Hematopoietic multipotent progenitor cell treated with erythropoietin and hydrocortisone succinate and interleukin-3 and kit ligand, for 4 days (in vitro differentiated cells): Measurements from ENCODE around the gene CLSTN3.

ENCODE experiments used
- DNase-seq: peaks from one replicate; pipeline ENCODE4 v3.0.0-alpha.2; 2015

Gene CLSTN3

DNA sequence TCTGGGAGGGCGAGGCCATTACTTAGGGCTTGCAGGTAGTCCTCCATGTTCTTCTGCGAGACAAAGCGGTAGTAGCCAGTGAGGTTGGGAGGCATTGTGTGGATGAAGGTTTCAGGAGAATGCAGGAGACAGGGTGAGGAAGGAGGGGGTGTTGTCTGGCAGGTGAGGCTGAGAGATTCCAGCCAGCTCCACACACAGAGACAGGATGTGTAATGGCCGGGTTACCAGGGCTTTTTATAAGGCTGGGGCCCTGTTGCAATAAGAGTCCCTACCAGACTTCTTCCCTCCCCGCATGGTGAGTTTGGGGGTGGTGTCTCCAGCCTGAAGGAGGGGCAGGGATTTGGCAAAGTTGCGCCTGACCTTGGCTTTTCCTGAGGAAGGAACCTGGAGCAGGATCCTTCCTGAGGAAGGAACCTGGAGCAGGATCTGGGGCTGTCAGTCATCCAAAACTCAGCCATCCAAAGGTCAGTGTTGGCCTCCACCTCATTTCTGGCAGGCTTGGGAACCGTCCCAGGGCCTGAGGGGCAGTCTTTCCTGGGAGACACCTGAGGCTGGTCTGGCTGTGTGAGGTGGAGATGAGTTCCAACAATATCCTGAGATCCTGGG is 1.4 kb upstream of the CLSTN3 start, which contains the start of gene RBP5:
Gene RBP5, minus strand, starts transcription at position 209 of the 606 bp plus-strand sequence. Its CDS starts 114 bp downstream, at position 95.
- DNase-seq = no peak

GRCh38 chr12:7129287-7129871 is 792 bp upstream of the CLSTN3 start:
- DNase-seq = no peak

GRCh38 chr12:7130701-7131501 is 730 bp downstream of the CLSTN3 start:
- peak; percentile 78 for DNase-seq

DNA sequence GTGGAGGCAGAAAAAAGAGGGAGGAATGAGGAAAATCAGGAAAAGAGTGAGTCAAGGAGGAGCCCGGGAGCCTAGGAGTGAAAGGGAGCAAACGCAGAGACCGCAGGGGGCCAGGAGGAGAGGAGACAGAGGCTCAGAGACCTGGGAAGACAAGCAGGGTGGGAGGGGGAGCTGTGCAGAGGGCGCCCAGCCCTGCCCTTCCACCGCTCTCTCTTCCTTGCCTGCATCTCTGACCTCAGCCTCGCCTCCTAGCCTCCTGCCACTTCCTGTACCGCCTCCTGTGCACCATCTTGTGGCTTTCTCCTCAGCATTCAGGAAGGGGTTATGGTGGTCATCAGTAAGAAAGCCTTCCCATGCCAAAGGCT is 1.3 kb downstream of the CLSTN3 start:
- peak; percentile 80 for DNase-seq

- DNase-seq = no peak
Observed at GRCh38 chr12:7134396-7135166, 4.4 kb downstream of the CLSTN3 start.

DNA sequence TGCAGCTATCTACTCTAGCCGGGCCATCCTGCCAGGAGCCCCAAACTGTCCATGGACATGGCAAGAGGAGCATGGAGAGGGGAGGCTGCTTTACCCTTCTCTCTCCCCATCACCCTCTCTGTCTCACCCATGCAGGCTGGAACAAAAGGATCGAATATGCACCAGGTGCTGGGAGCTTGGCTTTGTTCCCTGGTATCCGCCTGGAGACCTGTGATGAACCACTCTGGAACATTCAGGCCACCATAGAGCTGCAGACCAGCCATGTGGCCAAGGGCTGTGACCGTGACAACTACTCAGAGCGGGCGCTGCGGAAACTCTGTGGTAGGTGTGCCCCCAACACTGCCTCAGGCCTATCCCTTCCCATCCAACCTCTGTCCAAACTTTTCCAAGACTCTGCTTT is 5.9 kb downstream of the CLSTN3 start:
- no peak for DNase-seq

- no peak for DNase-seq
Observed at GRCh38 chr12:7136676-7137075, 6.5 kb downstream of the CLSTN3 start.

DNA sequence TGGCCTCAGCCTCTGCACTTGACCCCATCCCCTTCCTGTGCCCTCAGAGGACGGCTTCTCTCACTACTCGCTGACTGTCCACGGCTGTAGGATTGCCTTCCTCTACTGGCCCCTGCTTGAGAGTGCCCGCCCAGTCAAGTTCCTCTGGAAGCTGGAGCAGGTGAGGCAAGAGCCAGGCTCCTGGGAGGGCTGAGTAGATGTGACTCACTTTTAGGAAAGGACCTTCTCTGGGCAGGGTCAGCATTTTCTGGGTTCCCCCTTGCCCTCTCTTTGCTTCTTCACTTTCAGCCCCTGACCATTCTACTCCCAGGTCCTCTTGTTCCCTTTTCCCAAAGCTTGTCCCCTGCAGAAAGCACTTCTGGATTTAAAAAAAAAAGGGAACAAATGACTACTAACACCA is 7.7 kb downstream of the CLSTN3 start:
- no peak for DNase-seq

- DNase-seq = no peak
Observed at GRCh38 chr12:7139200-7139599, 9.0 kb downstream of the CLSTN3 start.

DNA sequence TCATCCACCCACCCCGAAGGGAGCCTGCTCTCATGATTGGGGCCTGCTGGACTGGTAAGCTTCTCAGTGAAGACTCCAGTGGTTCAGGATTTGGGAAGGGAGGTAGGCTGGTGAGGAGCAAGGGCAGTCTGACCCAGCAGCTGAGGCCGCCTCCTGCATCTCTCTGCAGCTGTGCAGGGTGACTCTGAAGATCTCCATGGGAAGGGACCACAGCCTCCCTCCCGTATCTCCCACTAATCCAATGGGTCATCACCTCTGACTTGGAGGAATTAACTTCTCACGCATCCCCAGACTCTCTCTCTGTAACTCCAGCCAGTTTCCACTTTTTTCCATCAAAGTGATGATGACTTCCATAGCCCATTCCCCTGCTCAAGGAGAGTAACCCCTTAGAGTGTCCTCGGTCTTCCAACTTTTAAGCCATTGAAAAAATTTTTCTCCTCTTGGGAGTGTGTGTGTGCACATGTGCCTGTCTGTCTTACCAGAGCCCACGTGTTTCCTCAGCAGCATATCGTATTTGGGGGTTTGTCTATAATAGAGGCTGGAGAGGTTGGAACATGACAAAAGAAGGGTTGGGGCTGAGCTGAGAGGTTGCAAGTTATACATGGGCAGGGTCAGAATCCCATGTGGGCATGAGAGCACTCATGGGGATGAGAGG is 11.3 kb downstream of the CLSTN3 start:
- no peak for DNase-seq

GRCh38 chr12:7142056-7142644 is 12.0 kb downstream of the CLSTN3 start:
- peak; percentile 83 for DNase-seq

DNA sequence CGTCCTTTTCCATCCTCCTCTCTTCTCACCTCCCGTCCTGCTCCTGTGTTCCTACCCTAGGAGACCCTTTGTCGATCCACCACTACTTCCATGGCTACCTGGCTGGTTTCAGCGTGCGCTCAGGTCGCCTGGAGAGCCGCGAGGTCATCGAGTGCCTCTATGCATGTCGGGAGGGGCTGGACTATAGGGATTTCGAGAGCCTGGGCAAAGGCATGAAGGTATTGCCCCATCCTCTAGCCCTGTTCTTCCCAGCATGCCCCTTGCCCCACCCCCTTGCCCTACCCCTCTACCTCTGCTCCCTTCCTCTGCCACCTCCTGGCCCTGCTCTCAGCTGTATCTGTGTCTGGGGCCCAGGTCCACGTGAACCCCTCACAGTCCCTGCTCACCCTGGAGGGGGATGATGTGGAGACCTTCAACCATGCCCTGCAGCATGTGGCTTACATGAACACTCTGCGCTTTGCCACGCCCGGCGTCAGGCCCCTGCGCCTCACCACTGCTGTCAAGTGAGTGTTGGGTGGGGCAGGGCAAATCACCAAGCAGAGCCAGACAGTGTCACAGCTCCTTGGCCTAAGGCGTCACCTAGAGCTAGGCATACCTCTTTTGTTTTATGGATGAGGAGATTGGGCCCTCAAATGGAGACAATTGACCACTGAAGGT is 12.8 kb downstream of the CLSTN3 start:
- DNase-seq = no peak

GRCh38 chr12:7143564-7143963 is 13.4 kb downstream of the CLSTN3 start:
- no peak for DNase-seq

GRCh38 chr12:7144414-7145120 is 14.4 kb downstream of the CLSTN3 start:
- peak; percentile 71 for DNase-seq

DNA sequence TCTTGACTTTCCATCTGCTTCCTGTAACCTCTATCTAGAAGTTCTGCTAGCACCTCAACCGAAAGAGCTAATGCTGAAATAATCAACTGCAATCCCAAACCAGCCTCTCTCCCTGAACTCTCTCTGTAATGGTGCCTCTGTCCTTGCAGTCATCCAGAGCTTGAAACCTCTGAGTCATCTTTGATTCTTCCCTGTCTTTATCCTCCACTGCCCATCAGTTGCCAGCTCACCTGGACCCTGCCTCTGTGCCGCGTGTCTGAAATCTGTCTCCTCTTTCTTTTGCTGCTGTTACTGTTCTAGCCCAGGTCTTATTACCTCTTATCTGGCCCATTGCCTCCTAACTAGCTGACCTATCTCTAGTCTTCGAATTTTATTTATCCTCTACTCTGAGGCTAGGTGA is 15.5 kb downstream of the CLSTN3 start:
- no peak for DNase-seq

- DNase-seq = no peak
Observed at GRCh38 chr12:7146228-7146627, 16.1 kb downstream of the CLSTN3 start.

- DNase-seq = no peak
Observed at GRCh38 chr12:7146906-7147305, 16.7 kb downstream of the CLSTN3 start.

GRCh38 chr12:7150356-7150755 is 20.2 kb downstream of the CLSTN3 start:
- DNase-seq = no peak

- no peak for DNase-seq
Observed at GRCh38 chr12:7150841-7151240, 20.7 kb downstream of the CLSTN3 start.

GRCh38 chr12:7151532-7151931 is 21.4 kb downstream of the CLSTN3 start:
- DNase-seq = no peak

DNA sequence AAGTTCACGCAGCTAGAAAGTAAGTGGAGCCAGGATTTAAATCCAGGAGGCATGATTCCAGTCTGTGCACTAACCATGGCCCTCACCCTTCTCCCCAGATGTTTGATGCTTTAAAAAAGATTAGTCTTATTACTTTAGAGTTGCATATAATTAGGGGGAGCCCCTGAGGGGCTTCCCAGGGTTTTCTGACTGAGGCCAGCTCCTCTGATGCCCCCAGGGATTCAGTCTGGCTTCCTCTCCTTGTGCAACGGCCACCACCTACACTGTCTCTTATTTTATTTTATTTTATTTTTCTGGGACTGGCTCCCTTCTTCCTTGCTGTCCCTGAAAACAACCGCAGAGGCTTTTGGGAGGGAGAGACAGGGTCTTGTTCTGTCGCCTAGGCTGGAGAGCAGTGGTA is 22.6 kb downstream of the CLSTN3 start:
- DNase-seq = no peak
